HG03354 (cell line): ENCODE results near the gene RAMACL.

ENCODE experiments used
- ATAC-seq: cut with Tn5 transposase; IDR thresholded peaks from one replicate; pipeline ENCODE4 v1.9.1; 2021; ENCODE audit warnings: mild to moderate bottlenecking; ENCODE audit not compliant: unreplicated experiment, poor library complexity, severe bottlenecking

The RAMACL gene

GRCh38 chr6:166618866-166619761 lies 32.6 kb upstream of the RAMACL start:
- no peak for ATAC-seq

DNA sequence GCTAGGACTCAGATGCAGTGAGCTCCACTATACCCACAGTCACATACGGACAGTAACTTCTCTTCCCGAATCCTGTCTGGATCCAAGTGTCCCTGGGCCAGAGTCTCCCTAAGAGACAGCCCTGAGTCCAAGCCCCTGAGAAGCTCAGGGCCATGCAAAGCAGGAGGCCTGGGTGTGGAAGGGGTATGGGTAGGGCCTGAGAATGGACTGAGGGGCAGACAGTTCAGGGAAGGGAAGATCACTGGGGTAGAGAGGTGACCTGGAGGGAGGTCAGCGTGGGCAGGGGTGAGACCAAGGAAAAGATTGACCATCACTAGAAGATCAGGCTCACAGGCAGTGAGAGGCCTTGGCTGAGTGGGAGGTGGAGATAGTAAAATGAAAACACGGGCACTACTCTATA lies 31.8 kb upstream of the RAMACL start:
- ATAC-seq: no peak

DNA sequence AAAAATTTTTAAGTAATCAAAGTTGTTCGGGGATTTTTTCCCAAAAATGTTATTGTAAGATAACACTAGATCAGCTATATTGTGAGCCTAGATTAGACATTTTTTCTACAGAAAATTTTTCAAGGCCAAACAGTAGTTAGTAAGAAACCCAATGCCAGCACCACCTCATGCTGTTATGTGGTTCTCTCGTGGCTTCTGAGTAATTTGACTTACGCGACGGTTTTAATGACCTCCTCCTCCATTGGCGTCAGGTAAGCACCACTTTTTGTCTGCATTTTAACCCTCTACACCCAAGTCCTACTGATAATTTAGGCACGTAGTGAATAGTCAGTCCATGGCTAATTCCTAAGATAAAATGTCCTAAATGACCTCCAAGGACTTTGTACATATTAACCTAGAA lies 30.9 kb upstream of the RAMACL start:
- ATAC-seq: no peak

- no peak for ATAC-seq
Measured at GRCh38 chr6:166616261-166617238, 30.1 kb upstream of the RAMACL start.

- no peak for ATAC-seq
Measured at GRCh38 chr6:166615059-166615770, 28.7 kb upstream of the RAMACL start.

GRCh38 chr6:166614589-166614988 lies 28.1 kb upstream of the RAMACL start:
- no peak for ATAC-seq

DNA sequence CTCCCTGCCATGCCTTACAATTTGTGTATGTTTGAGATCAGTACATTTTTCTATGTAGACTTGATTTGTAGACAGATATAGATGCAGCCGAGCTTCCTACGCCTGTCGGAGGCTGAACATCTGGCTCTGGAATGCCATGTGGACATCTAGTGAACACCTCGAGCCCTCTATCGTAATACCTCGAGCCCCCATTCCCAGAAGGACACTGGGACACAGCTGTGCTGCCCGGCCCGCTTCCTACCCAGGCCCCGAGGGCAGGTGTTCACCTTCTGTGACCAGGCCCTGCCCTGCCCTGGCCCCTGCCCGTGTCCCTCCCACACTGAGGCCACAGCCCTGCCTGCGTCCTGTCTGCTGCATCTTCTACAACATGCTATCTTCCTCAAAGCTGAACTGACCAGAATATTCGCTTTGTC lies 27.7 kb upstream of the RAMACL start:
- no peak for ATAC-seq

GRCh38 chr6:166613027-166613426 lies 26.5 kb upstream of the RAMACL start:
- ATAC-seq: no peak

DNA sequence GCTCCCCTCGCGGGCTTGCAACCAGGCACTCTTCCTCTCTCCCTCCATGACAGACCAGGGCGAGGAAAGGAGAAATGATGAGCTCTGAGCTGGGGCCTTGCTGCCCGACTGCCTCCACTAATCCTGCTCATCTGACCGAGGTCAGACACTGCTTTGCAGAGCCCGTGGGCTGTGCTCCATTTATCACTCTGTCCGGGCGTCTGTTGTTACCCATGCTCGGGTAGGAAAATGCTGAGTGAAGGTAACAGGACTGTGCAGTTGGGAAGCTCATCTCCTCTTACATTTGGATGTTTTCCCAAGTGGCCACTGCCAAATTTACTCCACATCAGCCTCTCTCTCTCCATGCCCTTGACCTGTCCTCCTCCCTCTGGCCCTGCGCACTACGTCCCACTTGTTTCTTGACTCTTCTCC lies 26.0 kb upstream of the RAMACL start:
- no peak for ATAC-seq

DNA sequence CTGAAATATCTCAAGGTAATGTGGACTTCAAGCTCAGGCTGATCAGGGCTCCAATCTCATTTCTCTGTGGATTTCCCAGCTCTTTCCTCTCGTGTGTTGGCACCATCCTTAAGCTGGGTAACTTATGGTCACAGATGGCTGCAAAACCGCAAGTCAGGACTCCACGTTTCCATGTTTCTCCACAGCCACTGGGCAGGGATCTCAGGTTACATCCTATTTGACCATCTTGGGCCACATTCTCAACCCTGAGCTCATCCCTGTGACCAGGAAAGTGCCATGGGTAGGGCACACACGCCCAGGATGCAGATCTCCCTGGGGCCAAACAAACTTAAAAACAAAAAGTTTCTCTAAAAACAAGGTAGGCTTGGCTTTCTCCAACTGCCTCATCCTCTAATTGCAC lies 25.2 kb upstream of the RAMACL start:
- no peak for ATAC-seq

GRCh38 chr6:166610069-166610468 lies 23.6 kb upstream of the RAMACL start:
- ATAC-seq: no peak

DNA sequence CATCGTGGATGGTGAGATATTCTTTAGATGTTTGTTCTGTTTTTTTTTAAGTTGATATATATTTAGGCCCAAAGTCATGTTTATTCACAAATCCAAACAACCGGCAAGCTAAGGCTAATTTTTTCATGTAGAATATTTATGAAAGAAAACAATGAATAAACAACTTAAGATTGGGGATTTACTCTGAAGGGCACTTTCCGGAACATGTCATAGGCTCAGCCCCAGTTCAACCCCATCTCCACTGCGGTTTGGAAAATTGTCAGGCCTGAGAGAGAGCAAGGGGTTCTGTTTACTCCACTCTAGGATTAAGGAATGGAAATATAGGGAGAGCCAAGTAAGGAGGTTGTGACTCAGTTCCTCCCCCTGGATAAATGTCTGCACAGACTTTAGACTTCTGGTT lies 22.3 kb upstream of the RAMACL start:
- no peak for ATAC-seq

DNA sequence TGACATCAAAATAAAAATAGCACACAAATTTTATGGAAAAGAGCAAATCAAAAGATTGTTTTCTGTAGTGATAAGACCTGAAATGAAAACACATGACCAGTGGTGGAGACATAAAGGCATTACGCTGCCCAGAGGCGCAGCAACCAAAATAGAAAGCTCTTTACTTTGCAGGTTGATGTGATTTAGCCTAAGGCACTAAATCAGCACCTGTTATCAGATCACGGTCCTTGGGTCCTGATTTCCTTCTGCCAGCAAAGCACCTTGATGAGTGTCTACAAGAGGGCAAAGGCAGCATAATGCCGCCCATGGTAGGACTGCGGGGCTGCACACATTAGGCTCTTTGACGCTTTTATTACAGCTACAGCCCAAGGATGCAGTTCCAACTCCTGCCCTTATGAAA lies 19.3 kb upstream of the RAMACL start:
- ATAC-seq: no peak

DNA sequence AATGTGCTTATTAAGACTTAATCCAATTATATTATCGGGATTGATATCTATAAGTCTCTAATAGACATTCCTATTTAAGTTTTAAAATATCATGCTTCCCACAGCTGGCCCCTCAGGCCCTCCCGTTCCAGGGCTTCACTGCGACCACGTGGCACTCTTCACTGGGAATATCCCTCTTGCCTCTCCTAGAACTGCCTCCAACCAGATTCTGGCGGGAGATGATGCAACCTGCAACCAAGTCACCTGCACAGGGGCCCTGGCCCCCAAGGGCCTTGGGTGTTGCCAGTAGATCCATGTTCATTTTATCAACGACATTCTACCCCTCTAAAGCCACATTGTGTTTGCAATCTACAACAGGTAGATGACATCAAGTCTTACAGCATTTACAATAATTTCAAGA lies 18.4 kb upstream of the RAMACL start:
- no peak for ATAC-seq

DNA sequence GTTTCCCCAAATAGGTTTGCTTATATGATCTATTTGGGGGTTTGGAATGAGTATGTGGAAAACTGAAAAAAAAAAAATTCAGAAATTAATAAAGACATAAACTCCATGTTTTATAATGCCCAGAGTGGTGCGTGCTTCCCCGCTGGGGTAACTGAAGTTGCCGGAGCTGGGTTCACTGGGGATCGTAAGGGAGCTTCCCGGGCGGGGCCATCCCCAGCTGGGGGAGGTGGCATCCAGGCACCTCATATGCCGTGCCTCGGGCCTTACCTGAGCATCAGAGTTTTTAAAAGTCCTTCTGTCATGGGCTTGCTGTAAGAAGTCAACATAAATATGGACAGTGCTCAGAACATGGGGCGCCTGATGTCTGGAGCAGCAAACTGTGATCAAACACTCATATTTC lies 17.9 kb upstream of the RAMACL start:
- ATAC-seq: no peak

GRCh38 chr6:166603043-166603690 lies 16.7 kb upstream of the RAMACL start:
- no peak for ATAC-seq

DNA sequence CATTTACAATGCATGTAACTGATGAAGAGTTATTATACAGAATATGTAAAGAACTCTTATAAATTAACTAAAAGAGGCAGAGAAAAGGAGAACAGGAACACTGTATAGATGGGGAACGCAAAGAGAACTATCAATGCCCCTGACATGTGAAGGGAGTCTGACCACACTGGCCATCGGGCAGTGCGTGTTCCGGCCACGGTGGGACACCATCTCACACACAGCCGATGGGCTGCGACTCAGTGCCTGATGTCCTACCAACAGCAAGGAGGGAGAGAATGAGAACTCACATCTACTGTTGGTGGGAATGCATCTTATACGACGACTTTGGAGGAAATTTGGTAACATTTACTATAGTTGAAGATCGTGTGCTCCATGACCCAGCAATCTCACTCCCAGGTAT lies 15.5 kb upstream of the RAMACL start:
- ATAC-seq: no peak

- no peak for ATAC-seq
Measured at GRCh38 chr6:166600931-166601330, 14.5 kb upstream of the RAMACL start.

DNA sequence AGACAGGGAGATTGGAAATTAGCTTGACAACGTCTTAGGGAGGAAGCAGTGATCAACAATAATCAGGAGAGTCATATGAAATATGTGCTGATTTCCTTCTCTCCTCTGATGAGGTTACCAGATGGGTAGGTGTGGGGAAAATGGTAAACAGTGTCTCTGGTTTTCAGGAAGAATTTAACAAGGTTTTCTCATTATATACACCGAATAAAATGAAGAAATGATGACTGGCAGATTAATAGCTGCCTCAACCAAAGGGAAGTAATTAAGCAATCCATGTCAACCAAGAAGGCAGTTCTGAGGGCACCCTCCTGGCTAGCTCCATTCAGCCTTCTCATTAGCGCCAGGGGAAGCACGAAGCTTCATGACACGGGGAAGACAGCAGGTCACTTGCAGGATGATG lies 12.7 kb upstream of the RAMACL start:
- ATAC-seq: no peak
